GM18858 (cell line): ENCODE measurements around the gene TREX2.

Source experiments
- ATAC-seq: cut with Tn5 transposase; IDR thresholded peaks from one replicate; pipeline ENCODE4 v1.9.1; 2021; ENCODE audit not compliant: unreplicated experiment

The TREX2 gene

DNA sequence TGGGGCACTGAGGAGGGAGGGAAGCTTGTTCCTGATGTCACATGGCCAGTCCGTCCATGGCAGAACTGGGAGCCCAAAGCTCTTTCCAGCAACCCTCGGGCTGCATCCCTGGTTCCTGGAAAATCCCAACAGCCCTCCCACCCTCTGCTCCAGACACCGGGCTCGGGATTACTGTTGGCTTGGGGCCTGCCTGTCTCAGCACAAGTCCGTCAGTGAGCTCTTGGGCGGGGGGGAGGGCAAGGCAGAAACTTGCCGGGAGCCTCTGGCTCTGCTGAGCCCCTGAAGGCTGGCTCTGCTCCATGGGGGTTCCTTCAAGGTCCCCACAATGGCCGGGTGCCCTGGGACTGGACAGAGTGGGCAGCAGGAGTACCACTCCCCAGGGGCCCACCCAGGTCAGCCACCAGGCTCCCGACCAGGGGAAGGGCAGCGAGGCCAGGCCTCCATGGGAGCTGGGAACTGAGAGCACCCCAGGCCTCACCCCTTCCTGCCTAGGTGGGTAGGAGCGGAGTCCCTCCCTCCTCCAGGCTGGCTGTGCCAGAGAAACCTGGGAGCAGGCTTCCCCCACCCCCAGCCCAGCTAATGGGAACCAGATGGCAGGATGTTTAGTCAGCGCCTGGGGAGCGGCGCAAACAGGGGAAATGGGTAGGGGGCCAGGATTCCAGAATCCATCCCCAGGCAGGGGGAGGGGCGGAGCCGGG is 31.0 kb upstream of the TREX2 start:
- ATAC-seq = no peak

DNA sequence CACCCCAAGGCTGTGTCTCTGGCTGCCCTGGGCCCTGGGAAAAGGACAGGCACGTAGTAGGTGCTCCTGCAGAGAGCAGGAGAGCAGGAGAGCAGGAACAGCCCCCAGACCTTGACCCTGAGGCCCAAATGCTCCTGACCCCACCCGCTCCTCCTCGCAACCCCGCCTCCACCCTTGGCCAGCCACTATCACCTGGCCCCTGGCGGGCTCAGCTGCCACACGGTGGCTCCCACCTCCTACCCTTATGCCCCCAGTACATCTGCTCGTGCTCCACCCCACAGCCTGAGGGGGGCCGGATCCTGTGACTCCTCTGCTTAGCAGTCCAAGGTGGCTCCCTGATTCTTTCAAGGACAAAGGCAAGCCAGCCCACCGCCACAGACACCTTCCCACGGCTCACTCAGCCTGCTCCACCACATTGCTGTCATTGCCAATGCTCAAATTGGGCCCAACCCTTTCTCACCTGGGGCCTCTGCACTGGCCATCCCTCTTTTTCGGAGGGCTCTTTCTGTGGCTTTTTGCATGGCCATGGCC is 30.0 kb upstream of the TREX2 start:
- no peak for ATAC-seq

DNA sequence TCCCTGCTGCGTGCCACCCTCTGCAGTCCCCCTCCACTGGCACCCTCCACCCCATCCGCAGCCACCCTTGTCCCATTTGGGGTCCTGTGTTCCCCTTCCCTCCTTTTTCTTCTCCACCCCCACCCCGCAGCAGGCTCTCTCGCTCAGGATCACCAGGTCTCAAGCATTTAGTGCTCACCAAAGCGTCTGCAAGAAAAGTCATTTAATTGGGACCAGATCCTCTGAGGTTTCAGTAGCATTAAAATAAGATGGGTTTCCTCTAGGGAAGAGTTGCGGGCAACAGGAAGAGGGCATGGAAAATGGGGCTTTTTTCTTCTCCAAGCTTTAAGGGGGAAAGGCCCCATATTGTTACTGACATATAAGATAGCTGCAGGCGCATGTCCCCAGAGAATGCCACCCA is 29.4 kb upstream of the TREX2 start:
- no peak for ATAC-seq

DNA sequence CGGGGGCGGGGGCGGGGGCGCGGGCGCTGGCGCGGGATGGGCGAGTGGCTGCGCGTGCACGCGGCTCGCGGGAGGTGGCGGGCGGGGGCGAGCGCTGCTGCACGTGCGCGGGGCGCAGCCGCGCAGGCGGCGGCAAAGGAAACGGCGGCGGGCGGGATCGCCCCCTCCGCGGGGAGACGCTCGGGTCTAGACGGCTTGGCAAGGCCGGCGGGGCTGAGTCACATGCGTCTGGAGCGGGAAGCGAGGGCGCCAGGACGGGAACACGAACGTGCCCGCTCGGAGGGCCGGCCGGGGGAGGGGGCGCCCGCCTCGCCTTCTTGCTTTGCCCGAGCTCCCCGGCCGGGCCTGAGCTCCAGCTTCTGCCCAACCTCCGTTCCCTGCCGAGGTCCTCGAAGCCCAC is 28.9 kb upstream of the TREX2 start:
- ATAC-seq = no peak

DNA sequence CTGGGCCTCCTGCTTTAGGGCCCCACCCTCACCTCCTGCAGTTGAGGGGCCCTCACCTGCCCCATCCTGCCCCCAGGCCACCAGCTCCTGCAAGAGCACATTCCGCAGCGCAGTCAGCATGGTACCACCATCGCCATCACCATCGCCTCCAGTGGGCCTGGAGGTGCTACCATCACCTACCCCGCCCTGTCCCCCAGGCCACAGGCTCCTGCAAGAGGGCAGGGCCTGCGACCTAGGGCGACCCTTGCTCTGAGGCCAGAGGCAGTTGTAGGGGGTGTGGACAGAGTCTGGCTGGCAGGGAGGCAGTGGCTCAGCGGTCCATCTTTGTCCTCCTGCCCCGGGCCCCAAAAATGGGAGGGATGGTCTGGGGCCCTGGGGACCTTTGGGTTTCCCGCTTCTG is 28.4 kb upstream of the TREX2 start:
- ATAC-seq = no peak

DNA sequence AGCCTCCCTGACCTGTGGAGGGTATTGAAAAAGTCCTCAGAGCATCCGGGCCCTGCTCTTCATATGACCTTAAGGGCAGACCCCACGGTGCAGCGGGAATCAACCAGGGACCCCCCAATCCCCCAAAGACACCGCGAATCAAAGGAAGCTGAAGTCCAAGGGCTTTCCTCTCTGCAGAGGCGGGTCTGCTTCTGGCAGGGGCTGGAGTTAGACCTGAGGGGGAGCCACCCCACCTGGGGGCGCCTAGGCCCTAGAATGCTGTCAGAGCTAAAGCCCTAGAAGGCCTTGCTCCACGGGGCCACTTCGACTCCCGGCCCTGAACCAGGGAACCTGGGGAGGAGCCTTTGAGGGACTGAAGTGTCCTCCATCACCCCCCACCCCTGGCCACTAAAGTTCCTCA is 27.3 kb upstream of the TREX2 start:
- ATAC-seq = no peak

DNA sequence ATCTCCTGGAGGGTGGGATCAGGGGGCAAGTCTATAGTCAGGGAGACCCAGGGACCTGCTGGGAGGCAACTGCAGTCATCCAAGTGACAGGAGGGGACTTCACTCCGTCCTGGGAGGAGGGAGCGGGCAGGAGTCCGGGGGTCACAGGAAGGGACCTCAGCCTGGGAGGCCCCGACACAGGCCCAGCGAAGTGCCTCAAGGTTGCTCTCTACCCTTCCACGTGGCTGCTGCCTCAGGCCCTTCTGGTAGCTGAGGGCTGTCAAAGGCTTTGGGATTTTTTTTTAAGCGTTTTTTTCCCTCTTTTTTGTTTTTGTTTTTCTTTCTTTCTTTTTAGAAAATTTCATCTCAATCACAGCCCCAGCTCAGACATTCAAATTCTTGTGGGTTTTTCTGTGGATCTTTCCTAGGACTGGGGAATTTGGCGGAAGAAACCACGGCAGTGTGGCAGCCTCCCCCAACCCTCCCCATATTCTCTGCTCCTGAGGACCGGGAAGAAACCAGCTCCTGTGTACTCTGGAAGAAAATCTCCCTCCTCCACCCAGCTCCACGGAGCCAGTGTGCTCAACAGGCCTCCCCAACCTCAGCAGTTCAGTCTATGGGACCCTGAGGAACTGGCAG is 25.9 kb upstream of the TREX2 start:
- no peak for ATAC-seq

DNA sequence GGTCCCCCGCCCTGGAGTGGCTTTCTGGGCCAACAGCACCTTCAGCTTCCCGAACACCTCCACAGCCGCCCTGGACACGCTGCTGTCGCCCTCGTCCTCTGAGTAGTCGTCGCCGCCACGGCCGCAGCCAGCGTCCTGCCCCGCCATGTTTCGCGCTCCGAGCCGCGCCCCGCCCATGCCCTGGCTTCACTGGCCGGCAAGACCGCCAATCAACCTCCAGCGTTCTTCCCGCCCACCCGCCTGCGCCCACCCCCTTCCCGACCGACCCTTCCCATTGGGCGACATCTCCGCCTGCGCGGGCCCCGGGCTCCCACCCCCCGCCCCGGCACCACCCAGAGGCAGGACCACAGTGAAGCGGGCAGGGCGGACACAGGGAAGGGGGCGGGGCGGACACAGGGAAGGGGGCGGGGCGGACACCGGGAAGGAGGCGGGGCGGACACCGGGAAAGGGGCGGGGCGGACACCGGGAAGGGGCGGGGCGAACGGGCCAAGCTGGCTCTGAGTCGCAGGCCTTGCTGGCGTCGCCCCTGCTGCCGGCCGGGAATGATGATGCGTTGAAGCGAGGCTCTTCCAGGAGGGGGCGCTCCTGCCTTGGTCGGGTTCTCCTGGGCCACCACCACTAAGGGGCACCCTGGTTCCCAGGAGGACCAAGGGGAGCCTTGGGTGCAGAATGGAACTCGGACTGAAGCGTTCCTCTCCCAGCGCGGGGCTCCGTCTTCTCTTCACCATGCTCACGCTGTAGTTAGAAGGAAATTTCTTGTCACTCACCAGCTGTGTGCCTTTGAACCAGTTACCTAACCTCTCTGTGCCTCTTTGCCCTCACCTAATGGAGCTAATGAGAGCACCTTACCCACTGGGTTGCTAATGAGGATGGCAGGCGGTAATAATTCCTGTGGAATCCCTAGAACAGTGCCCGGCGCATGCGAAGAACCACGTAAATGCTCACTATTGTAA is 24.8 kb upstream of the TREX2 start, which contains the start of gene HAUS7:
Gene HAUS7, minus strand, starts transcription at position 166 of the 953 bp plus-strand sequence. Its CDS starts 19 bp downstream, at position 147.
- ATAC-seq = peak; percentile 48

DNA sequence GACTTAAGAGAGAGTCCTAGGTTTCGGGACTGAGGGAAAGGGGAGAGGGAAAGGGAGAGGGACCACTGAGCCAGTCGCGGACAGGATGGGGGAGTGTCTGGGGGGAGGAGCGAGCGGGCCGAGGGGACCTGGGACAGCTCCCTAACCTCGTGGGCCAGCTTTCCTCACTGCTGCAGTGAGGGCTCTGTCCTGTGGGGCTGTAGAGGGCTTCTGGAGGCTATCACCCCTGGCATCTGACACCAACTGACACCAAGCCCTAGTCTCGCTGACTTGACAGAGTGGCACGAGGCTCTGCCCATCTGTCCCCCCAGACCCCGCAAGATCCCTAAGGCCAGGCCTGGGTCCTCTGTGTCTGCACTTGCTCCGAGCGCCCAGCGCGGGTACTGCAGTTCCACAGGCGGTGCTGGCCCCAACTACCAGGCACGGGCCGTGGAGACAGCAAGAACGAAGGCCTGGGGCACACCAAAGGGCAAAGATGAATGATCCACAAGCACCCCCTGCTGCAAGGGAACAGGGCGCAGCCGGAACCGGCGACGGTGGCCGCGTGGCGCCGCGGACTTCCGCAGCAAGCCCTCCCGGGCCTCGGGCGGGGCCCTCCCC is 24.1 kb upstream of the TREX2 start:
- ATAC-seq = peak; percentile 29

DNA sequence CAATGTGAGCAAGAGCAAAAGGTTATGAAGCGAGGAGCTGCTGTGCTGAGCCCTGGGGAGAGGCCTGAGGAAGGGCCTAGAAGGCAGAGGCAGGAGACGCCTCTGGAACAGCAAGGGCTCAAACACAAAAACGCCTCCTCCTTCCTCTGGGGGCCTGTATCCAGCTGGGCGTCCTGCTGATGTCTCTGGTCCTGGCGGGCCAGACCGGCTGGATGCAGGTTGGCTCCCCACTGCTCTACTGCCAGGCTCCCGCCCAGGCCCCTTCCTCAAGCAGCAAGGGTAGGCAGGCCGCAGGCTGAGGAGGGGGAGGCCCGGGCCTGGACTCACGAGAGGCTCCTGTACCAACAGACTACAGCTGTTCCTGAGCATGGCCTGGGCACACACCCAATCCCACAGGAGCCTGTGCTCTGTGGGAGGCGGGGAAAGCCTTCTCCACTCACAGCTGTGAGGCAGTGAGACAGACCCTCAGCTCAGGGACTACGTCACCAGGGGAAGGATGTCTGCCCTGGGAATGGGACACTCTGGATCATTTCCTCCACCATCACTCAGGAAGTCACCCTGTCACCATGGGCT is 22.2 kb upstream of the TREX2 start:
- no peak for ATAC-seq

DNA sequence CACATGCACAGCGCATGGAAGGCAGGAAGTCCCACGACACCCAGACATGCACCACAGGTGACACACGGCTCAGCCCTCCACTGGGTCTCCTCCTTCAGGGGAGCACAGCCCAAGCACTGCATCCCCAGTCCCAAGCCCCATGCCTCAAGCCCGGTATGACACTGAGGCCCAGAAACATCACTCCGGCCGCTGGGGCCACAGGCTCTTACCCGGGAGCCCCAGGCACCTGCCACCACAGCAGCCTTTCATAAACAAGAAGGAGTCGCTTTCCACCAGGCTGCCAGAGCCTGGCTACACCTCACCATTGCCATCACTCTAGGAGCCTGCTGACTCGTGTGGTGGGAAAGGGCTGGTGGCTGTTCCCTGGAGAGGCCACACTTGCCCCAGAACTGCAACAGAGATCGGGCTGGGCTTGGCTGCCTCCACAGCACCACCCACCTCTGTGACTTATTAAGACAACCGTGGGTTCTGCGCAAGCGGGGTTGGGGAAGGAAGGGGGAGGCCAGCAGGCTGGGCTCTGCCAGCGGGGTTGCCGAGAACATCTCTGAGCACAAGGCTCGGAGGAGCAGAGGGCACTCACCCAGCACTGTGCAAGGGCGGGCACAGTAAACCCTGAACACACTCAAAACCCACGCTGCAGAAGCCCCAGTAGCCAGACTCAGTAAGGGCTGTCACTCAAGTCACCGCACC is 20.0 kb upstream of the TREX2 start:
- no peak for ATAC-seq

DNA sequence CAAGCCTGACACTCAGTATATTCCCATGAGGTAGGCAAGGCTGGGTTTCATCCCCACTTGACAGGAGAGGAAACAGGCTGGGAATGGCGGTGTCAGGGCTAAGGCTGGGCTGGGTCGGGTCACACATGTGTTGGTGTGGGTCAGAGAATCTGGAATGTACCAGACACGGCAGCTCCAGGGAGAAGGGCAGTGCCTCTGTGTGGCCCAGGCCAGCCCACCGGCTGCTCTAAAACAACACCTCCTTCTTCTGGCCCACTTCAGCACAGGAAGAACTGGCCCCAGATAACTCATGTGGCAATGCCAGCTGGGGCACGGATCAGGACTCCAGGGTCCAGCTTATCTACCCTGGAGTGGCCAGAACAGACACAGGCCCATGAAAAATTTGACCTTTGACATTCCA is 18.3 kb upstream of the TREX2 start:
- ATAC-seq = no peak

DNA sequence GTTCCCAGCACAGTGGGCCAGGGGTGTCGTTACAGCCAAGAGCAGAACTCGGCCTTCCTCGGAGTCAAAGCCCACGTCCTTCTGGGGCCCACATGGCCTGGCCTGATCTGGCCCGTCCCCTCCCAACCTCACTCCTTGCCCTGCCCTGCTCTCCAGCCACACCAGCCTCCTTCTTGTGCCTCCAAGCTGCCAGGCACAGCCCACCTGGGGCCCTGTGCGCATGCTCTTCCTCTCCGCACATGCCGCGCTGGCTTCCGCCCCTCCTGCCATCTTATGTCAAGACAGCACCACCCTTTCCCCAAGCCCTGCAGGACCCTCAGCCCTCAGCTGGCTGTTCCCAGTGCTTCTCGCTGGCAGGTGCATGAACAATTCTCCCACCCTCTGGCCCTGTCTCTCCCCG is 17.7 kb upstream of the TREX2 start:
- no peak for ATAC-seq

DNA sequence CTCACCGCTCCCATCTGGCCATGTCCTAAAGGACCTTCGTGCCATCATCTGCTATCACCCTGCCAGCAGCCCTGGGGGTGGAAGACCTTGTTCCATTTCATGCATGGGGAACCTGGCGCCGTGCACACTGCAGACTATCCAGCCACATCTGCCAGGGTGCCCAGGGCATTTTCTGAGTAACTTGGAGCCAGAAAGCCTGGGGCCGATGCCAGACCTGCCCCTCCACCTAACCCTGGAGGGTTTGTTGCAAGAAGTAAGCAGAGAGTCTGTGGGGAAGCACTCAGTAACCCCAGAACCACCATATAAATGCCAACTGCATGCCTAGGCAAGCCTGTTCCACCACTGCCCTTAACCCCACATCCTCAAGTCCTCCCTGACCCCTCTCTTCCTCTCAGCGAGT is 17.2 kb upstream of the TREX2 start:
- no peak for ATAC-seq

DNA sequence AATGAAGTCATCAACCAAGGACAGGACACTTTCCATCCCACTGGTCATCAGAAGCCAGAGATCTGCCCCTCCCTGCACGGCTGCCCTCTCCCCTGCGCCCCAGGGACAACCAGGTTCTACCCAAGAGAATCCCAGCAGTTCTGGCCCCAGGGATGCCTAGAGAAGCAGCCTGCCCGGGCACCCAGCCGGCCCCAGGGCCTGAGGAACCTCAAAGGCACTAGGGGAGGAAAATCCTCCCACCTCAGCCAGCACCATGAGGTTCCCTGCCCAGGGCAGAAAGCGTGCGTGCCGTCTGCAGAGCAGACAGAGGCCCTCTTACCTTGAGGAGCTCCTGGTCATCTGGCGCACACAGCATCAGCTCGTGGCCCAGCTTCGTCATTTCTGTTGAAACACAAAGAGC is 16.4 kb upstream of the TREX2 start:
- ATAC-seq = no peak

DNA sequence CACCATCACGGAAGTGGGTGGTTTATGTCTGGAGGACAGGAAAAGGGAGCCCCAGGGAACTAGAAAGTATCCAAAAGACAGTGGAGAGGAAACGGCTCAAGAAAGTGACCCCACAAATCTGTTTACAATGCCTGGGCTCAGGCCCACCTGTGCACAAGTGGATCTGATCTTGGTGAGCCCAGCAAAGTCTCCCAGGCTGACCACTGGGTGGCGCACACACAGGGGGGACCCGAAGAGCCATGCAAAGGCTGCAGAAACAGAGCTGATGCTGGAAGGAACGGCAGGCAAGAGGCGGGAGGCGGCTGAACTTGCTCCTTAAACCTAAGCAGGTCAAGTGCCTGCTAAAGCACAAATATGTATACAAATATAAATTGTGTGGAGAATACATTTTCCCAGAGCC is 15.0 kb upstream of the TREX2 start:
- ATAC-seq = no peak

DNA sequence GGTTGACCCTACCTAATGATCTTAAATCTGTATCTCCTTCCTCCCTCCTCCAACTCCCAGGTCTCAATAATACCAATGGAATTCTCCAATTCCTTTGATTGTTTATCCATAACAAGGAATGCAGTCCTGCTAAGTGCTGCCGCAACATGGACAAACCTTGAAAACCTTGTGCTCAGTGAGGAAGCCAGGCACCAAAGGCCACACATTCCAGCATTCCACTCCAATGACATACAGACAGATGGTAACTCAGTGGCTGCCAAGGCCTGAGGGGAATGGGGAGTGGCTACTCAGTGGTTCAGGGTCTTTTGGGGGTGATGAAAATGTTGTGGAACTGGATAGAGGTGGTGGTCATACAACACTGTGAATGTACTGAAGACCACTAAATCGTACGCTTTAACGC is 14.1 kb upstream of the TREX2 start:
- ATAC-seq = no peak

DNA sequence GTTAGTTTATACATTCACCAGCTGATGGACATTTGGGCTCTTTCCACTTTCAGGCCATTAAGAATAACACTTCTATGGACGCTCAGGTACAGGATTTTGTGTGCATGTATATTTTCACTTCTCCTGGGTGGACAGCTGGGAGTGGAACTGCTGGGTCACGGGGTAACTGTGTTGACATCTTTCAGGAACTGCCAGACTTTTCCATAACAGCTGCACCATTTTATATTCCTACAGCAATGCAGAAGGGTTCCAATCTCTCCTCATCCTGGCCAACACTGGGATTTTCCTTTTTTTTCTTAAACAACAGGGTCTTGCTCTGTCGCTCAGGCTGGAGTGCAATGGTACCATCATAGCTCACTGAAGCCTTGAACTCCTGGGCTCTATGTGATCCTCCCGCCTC is 12.6 kb upstream of the TREX2 start:
- ATAC-seq = no peak

DNA sequence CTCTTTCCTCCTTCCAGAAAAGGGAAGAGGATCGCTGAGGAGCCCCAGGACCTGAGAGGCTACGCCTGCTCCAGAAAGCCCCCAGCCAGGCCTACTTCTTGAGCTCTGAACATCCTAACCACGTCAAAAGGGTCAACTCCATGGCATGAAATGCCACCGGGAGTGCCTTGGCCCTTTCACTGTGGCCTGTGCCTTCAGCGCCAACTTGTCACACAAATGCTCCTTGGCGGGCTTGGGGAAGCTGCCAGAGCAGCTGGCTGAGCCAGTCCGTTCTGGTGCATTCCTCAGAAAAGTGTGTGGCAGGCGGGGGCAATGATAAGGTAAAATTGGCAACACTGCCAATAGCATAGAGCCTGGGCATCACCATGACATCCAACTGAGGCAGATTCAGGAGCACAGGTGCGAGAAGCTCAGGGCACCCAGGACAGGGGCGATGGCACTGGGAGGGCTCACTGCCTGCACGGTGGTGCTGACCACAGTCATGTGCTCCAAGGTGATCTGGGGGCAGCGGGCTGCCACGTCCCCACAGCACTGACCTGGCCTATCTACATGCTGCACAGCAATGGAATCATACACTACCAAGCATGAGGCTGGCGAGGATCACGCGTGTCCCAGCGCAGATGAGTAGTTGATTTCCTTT is 12.1 kb upstream of the TREX2 start:
- no peak for ATAC-seq
